Measurements from ENCODE around the gene BID.

- TF ChIP-seq CTCF (conservative IDR thresholded peaks at IDR 0.05) (no peak), EZH2 (IDR thresholded peaks at IDR 0.05; ENCODE audit: low read depth) (no peak)
Measured at GRCh38 chr22:17753401-17753989, 20.8 kb downstream of the BID start.

All from PC-9 (cell line).